Astrocyte (in vitro differentiated cells and primary cell): Measurements from ENCODE around the gene DPH5.

Experiments
- CTCF ChIP-seq: IDR thresholded peaks from 2 replicates; pipeline ENCODE4 v1.5.1; 2011; ENCODE audit warnings: low read depth, mild to moderate bottlenecking, inconsistent platforms, low read length, moderate library complexity; ENCODE audit not compliant: insufficient read depth
- EZH2 ChIP-seq: IDR thresholded peaks from 2 replicates; pipeline ENCODE4 v1.6.1; 2012; ENCODE audit warnings: mild to moderate bottlenecking, low read length, inconsistent platforms; ENCODE audit not compliant: insufficient read depth

- TF ChIP-seq EZH2 = no peak
- TF ChIP-seq CTCF = no peak
Observed at GRCh38 chr1:100972185-100972584, 53.4 kb downstream of the DPH5 start.
